Mesenteric fat pad (tissue), 1 donor: ENCODE results near the gene NEIL3. TPM values are rescaled to one million over a fixed set of nuclear protein-coding genes. Genes with fewer than 3 reads are reported as not detected.
"Not testable (repeated sequence)": the region's sequence is repeated elsewhere in the genome, so short reads cannot be mapped to it uniquely, and the experiment has no call there.

Experiments used
- DNase-seq: peaks from one replicate; pipeline ENCODE4 v3.0.0-alpha.2; 2020; ENCODE audit warnings: low spot score
- total RNA-seq: library from RNA; stranded (reverse); fragmentation: NEBNext Ultra II Directional; extraction: Animal tissue kit (Norgen Biotek cat#: 25700); gene quantifications from one replicate; pipeline ENCODE4 v1.2.1, GENCODE V29; 2021
- donor health status: DM: yes; HTN: yes; CAD: no.

The NEIL3 gene
- total RNA-seq, 1 donor from 2014 or later, result 0.32 TPM

DNA sequence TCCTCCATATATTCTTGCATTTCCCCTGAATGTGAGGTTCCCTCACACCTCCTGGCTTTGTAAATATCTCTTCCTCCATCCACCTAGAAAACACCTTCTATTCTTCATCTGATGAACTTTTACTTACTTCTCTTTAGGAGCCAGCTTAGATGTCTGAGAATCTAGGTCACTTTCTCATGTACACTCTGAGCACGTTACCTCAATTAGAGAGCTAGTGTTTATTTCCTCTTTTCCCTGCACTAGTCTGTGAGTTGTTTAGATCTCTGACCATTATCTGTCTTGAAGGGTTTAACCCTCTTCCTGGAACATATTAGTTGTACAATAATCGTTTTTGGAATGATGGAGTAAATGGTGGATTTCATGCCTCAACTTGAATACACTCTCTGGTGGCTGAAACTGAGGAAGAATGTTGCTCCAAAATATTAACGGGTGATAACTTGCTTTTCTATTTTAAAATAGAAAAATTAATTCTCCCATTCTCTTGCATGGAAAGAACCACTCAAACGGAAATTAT is 8.5 kb upstream of the NEIL3 start:
- no peak for DNase-seq

DNA sequence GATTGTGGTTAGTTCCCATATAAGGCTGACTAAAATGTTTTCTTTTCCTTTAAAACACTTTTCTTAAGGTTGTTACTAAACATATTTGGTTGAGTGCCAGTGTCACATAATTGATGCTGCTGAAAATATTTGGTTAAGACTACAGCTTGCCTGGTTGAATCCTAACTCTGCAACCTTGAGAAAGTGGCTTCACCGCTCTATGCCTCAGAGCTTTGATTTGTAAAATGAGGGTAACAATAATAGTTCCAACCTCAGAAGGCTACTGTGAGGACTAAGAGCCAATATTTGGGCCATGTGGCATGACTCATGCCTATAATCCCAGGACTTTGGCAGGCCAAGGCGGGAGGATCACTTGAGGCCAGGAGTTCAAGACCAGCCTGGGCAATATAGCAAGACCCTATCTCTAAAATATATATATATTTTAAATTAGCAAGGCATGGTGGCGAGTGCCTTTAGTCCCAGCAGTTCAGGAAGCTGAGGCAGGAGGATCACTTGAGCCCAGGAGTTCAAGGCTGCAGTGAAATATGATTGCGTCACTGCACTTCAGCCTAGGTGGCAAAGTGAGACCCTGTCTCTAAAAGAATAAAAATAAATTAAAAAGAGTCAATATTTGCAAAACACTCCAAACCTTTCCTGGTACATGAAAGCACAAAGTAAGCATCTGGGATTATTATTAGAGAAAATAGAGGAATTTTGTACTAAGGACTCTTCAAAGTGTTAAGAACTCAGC is 7.1 kb upstream of the NEIL3 start:
- DNase-seq, result no peak

DNA sequence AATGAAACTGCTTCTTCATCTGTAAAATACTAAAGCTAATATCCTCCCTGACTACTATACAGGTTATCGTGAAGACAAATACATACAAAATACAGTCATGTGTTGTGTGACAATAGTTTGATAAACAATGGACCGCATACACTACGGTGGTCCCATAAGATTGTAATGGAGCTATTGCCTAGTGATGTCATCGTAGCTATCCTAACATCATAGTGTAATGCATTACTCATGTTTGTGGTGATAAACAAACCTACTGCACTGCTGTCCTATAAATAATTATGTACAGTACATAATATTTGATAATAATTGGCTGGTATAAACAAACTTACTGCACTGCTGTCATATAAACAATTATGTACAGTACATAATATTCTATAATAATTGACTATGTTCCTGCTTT is 5.6 kb upstream of the NEIL3 start:
- DNase-seq, result no peak

DNA sequence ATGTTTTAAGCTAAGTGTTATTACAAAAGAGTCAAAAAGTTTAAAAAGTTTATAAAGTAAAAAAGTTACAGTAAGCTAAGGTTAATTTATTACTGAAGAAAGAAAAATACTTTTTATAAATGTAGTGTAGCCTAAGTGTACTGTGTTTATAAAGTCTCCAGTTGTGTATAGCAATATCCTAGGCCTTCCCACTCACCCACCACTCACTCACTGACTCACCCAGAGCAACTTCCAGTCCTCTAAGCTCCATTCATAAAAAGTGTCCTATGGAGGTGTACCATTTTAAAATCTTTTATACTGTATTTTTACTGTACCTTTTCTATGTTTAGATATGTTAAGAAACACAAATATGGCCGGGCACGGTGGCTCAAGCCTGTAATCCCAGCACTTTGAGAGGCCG is 4.8 kb upstream of the NEIL3 start:
- not testable (repeated sequence) for DNase-seq

DNA sequence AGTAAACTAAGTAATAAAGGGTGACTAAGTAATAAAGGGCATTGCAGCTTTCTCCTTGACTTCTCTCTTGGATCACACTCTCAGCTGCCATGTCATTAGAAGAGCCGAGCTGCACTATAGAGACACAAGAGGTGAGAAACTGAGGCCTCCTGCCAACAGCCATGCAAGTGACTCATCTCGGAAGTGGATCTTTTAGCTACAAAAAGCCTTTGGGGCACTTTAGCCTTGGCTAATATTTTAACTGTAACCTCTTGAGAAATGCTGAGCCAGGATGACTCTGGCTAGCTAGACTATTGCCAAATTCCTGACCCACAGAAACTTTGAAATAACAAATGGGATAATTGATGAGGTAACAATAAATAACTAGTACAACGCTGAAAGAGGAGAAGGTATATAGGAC is 1.5 kb upstream of the NEIL3 start:
- no peak for DNase-seq

DNA sequence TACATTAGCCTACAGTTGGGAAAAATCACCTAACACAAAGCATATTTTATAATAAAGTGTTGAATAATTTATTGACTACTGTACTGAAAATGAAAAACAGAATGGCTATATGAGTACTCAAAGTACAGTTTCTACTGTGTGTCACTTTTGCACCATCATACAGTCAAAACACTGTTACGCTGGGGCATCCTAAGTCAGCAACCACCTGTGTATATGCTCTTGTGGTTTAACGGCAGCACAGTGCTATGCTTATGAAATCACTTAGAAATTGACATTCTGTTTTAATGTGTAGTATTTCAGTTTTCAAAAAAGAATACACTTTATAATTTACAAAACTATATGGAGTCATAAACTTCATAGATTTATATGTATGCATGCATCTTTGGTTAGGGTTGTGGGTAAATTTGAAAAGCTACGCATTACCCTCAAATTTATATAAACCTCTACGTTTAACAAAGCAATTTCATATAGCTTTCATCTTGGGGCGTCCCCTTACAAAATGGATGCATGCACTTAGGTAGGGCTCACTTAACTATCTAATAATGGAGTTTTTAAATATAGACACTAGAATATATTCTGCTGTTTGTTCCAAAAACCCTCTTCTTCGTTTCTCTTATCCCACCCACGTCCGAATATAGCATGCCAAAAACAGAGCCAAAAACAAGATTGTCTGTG is 690 bp upstream of the NEIL3 start:
- DNase-seq, result no peak

DNA sequence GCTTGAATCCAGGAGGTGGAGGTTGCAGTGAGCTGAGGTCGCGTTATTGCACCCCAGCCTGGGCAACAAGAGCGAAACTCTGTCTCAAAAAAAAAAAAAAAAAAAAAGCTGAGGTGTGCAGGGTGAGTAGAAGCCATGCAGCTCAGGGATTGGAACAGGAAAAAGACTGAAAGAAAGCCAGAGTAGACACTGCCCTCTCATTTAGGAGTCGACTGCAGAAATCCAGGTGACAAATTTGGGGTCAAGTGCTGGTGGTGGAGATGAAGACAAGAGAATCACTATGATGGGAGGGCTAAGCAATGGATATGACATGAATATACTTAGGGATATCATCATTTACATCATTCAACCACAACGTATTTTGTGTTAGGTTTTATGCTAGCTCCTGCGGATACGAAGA is 1.9 kb downstream of the NEIL3 start:
- no peak for DNase-seq

DNA sequence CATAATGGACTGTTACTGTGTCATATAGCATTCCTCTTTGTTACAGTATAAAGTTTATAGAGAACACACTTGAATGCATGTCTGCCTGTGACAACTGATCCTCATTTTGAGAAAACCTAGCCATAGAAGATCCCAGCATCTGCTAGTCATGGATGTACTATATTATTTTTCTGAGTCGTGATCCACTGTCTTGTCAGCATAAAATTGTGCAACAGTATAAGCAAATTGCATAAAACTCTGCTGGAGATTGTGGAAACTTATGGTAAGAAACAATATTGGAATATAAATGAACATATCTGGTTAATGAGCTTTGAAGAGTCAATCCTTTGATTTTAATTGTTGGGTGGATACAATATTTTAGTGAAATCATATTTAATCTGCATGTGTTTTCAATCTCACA is 3.6 kb downstream of the NEIL3 start:
- no peak for DNase-seq

DNA sequence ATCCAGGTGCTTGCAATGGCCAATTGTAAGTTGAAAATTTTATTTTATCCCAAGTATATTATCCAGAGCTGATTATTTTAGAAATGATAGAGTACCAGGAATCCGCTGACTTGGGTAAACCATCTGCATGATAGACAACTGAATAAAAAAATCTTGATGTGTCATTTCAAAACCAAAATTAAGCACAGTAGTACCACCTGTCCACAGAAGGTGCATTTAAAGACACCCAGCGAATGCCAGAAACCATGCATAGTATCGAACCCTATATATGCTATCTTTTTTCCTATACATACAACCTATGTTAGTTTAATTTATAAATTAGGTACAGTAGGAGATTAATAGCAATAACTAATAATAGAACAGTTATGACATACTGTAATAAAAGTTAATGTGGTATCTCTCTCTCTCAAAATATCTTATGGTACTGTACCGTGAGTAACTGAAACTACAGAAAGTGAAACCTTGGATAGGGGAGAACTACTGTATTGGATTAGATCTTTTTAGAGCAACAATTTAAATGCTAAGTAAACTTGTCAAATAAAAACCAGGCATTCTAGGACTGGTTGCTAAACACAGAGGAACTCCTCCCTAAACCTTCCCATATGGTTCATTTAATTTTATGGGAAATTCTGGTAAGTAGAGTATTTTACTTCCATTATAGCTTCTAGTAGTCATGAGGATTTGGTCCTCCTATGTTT is 6.2 kb downstream of the NEIL3 start:
- DNase-seq, result no peak

DNA sequence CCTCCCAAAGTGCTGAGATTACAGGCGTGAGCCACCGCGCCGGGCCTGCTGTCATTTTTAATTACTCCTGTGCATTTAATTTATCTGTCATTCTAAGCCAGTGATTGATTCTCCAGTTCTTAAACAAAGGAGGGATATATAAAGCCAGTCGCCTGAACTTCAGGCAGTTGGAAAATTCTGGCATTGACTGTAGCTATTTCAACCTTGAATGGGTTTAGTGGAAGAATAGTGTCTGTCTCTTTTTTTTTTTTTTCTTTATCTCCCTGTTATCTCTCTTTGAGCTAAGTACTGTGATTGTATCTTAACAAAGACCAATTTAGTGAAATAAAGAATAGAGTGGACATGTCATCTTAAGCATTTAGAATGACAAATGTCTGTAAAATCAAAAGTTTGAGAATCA is 11.0 kb downstream of the NEIL3 start:
- DNase-seq, result no peak

DNA sequence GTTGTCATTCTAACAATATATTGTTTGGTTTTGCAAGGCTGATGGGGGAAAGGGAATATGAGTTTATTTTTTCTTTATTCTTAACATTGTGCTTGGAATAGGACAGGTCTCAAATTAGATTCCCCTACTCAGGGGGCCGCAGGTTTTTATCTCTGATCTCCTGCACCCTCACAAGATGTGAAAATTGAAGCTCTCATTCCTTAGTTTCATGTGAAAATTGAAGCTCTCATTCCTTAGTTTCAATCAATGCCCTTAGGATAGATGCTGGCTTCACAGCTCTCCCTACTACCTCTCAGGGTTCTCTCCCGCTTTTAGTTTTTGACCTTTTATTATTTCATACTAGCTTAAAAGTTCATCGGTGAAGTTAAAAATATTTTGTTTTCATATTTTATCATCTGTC is 12.0 kb downstream of the NEIL3 start:
- no peak for DNase-seq

DNA sequence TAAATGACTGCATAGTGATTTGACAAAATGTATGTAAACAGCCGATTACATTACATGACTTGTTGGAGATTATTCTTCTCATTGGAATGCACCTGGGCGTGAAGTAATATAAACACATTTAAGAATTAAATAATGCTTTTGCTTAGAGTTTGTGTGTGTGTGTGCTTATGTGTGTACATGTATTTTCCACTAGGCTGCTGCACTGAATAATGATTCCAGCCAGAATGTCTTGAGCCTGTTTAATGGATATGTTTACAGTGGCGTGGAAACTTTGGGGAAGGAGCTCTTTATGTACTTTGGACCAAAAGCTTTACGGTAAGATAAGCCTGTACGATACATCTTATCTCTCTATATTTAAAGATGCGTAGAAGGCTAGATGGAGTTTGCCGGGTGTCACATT is 12.6 kb downstream of the NEIL3 start:
- DNase-seq, result no peak

DNA sequence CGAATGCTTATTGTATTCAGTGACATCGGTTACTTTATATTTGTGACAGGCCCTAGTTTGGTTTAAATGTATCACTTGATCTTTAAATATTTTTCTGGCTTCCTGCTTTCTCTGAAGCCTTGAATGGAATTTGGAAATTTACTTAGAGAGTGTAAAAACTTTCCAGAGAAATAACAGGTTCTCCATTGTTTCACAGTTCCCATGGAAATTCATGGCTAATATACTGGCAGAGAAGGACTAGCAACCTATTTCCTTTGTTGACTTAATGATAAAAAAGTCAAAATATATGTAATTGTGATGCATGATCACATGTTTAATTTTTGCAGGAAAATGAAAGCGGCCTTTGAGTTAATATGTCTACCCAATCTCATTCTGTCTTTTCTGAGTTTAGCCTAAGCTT is 13.2 kb downstream of the NEIL3 start:
- DNase-seq, result no peak

DNA sequence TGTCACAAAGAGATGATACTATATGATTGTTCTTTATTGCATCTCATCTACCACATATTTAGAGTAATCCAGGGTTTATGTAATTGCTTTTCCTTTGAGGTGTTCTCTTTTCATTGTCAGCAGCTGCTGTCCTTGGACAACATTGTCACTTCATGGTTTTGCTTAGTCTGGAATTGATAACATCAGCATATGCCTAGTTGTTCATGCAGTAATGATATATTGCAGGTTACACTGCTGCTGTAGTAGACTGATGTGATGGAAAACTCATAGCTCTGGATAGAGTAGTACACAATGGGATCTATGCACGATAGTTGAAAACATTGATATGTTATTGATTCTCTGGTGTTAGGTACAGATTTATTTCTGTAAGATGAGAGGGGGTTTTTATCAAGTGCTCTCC is 13.7 kb downstream of the NEIL3 start:
- DNase-seq, result no peak

DNA sequence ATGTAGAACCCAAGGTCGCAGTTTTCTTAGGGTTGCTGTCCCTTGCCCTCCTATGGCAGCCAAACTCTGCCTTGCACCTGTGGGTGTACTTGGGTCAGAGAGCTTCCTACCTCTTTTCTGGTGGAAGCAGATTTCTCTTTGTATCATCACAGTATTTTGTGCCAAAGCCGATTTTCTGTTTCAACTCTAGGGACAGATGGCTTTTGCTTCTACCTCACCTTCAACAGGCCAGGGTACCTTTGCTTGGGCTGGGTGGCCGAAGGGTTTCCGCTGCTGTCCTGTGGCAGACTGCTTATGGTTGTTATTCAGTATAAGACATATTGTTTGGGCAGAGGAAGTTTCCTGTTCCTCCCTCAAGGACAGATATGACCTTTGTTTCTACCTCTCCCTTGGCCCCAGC is 22.4 kb downstream of the NEIL3 start:
- DNase-seq, result no peak

DNA sequence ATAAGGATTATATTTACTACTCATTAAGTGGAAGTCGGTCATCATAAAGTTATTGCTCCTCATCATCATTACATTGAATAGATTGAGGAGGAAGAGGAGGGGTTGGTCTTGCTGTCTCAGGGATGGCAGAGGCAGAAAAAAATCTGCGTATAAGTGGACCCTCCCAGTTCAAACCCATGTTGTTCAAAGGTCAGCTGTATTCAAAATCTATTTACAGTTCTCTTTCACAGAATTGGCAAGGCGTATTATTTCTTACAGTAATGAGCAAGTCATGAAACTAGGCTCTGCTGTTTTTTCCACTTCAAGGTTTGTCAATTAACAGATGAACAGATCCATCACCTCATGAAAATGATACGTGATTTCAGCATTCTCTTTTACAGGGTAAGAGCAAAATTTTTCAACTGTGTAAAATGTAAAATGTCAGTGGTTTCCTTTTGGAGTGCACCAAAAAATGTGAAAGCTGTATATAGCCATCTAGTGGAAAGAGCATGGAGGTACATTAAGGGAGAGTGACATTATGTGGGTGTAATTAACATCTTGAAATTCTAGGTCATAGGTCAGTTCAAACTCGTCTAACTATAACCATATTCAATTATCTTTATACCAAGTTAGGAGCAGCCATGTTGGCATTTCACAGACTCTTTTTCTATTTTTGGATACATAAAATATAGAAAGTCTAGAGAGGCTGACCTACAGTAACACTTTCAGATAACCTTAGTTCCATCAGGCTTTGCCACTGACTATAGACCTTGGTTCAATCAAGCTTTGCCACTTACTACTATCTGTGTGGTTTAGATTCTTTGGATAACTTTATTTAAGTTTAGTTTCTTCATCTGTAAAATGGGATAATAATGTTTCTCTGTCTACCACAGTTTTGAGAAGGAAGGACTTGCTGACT is 30.1 kb downstream of the NEIL3 start:
- no peak for DNase-seq

DNA sequence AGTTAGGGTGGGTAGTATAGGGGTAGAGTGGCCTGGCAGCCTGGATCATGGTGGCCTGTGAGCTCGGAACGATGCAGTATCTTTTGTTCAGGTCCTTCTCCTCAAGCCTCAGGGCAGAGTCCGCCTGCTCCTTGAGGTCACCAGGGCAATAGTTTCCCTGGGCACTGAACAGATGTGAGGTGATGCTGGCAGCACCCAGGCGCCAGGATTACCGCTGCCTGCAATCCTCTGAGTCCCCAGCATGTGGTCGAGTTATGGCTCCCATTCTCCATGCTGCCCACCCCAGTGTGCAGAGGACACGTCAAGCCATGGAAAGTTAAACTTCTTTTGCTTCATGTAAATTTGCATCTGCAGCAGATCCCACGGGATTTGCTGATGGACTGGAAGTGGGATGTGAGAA is 38.7 kb downstream of the NEIL3 start:
- no peak for DNase-seq

DNA sequence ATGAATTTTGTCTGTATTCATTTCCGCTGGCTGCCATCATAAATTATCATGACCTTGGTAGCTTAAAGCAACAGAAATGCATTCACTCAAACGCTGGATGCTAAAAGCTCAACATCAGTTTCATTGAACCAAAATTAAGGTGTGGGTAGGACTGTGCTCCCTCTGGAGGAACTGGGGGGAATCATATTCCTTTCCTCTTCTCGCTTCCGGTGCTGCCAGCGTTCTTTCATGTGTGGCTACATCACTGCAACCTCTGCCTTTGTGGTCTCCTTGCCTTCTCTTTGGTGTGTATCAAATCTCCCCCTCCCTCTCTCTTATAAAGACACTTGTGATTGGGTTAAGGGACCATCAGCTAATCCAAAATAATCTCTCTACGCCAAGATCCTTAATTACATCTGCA is 39.5 kb downstream of the NEIL3 start:
- DNase-seq, result no peak

DNA sequence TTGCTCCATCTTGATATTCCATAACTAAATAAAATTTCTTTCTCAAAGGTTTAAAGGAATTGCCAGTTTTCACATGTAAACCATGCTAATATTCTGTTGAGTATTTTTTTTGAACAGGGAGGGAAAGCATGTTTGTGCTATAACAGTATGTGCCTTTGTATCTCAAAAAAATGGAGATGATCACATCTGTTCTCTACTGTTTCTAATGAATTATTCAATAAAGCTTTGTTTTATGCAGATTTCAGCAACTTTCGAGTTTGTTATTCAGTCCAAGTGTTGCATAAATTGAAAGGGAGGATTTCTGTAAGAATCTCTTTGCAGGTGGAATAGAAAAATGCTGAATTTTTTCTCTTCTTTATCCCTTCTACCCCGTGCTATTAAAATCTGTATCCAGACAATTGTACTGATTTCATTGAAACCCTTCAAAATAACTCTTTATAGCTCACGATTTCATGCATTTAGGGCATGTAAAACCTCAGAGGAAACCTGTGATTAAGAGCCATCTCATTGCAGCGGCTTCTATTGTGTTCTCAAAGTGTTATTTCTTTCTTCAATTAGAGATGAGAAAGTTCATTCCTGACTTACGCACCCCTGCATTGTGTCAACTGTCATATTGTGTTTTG is 42.1 kb downstream of the NEIL3 start:
- DNase-seq, result no peak

DNA sequence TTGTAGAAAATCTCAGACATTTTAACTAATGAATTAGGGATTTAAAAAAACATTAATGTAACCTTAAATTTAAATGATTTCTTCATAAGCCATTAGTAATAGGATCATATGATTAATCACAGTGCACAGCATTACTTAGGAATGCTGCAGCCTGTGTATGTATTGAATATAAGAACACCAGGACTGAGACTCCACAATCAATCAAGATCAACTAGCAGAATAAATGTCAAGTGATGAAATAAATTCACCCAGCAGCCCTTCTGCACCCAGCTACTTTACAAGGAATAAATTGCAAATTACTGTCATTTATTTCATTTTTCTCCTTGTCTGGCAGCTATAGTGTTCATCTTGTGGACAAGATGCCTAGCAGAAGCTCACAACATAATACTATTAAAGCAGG is 46.5 kb downstream of the NEIL3 start:
- no peak for DNase-seq

DNA sequence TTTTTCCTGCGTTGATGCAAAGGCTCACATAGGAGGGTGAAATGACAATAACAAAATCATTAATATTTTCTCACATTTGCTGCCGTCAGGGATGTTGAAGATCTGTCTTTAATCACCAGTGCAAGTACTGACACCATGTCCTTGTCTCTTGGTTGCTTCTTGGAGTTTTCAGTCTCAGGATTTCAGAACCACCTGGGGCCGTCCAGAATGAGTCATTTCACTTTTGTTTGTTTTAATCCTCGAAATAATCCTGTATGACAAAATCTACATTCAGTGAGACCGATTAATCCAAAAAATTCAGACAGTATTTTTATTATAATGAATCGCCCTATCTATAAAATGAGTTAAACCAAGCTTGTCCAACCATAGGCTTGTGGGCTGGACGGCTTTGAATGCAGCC is 47.2 kb downstream of the NEIL3 start:
- DNase-seq, result no peak
